ENCODE results near the gene FILIP1L. TPM values are rescaled to one million over a fixed set of nuclear protein-coding genes. Genes with fewer than 3 reads are reported as not detected.

The FILIP1L gene
- total and polyA plus RNA-seq, 2 donors from 2014 or later: 5.5 to 25.5 TPM

DNA sequence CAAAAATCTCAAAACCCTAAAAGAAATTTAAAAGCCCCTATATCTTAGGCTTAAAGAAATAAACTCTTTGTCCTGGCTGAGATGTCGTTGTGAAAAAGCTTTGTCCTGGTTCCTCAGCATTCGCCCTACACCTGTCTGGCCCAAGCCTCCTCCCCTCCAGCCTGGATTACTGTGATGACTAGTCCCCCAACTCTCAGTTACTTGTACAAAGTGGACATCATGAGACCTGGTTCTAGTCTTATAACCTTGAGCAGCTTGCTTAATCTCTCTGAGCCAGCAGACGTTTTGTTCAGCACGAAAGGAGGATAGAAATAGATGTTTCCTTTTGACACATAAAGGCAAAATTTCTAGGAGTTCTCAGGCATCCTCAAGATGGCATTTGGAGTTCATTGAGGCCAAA is 51.6 kb downstream of the FILIP1L start:
- no peak overlapping the region for H3K4me3 ChIP-seq (ENCODE audit: low read length in 3 of 3)
- TF ChIP-seq, protein P1, sequence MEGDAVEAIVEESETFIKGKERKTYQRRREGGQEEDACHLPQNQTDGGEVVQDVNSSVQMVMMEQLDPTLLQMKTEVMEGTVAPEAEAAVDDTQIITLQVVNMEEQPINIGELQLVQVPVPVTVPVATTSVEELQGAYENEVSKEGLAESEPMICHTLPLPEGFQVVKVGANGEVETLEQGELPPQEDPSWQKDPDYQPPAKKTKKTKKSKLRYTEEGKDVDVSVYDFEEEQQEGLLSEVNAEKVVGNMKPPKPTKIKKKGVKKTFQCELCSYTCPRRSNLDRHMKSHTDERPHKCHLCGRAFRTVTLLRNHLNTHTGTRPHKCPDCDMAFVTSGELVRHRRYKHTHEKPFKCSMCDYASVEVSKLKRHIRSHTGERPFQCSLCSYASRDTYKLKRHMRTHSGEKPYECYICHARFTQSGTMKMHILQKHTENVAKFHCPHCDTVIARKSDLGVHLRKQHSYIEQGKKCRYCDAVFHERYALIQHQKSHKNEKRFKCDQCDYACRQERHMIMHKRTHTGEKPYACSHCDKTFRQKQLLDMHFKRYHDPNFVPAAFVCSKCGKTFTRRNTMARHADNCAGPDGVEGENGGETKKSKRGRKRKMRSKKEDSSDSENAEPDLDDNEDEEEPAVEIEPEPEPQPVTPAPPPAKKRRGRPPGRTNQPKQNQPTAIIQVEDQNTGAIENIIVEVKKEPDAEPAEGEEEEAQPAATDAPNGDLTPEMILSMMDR (IDR thresholded peaks at IDR 0.05; ENCODE audit: borderline replicate concordance, extremely low read depth, insufficient read depth): no peak
- H3K4me1 ChIP-seq (ENCODE audit: control insufficient read depth in 2 of 3, insufficient read depth in 2 of 3, low read depth in 1 of 3, low read length in 3 of 3): no peaks in the 10 kb centered on the region
- H3K9ac ChIP-seq (ENCODE audit: low read length in 3 of 3): no peak overlapping the region
- FAIRE-seq: no peak
- no peaks in the 10 kb centered on the region for H3K9me3 ChIP-seq (ENCODE audit: control insufficient read depth in 2 of 3, insufficient read depth in 1 of 3, low read length in 3 of 3)
- H3K27me3 ChIP-seq (ENCODE audit: control insufficient read depth, insufficient read depth, low read length): no peaks in the 10 kb centered on the region
- no peak overlapping the region for H3K27ac ChIP-seq (ENCODE audit: low read depth in 2 of 2, low read length in 2 of 2)
- DNase-seq: no peak
- intact Hi-C loops (cut with DNase I): no loop called here
- H3K36me3 ChIP-seq (ENCODE audit: control insufficient read depth in 2 of 3, insufficient read depth in 3 of 3, low read length in 3 of 3): no peaks in the 10 kb centered on the region

DNA sequence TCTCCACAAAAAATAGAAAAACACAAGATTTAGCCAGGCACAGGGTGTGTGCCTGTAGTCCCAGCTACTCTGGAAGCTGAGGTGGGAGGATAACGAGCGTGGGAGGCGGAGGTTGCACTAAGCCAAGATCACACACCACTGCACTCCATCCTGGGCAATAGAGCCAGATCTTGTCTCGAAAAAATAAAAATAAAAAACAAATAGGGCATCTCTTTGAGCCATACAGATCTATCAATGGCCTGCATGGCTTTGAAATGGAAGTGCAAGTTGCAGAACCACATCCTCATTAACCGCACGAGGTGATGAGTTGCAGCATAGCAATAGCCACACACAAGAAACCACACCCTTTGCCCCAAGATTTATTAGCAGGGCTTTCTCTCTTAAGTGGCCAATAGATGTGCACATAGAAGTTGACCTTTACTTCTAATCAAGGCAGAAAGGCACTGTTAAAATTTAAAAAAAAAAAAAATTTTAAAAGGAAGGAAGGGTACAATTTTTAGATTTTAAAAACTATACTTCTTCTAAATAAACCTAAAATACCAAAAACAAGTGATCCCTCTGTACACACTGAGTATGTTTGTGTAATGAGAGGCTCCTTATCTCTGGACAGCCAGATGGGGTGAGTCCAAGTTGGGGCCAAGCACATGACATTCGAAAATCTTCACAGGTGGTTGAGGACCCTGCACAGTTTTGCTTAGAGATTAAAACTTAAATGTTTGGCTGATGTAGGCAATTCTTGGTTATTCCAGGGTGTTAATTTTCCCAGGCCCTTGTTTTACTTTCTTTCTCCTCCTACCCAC is 53.4 kb downstream of the FILIP1L start:
- no peaks in the 10 kb centered on the region for H3K4me1 ChIP-seq (ENCODE audit: control insufficient read depth in 2 of 3, insufficient read depth in 2 of 3, low read depth in 1 of 3, low read length in 3 of 3)
- intact Hi-C loops (cut with DNase I): no loop called here
- TF ChIP-seq, protein P1 (IDR thresholded peaks at IDR 0.05; ENCODE audit: borderline replicate concordance, extremely low read depth, insufficient read depth): no peak

DNA sequence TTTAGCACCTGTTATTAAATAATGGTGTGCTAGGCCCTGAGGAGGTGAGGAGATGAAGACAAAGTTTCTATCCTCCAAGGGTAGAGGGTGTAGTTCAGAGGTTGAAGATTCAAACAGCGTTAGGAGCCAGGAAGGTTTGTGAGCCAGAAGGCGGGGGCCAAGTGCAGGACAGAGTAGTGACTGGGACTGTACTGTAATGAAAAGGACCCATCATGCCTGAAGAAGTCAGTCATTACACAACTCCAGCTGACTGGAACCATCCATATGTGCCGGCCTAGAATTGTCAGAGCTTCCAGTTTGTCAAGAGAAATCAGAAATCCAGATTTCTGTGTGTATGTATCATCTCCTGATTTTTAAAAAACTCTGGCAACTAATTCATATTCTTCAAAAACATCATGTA is 54.8 kb downstream of the FILIP1L start:
- Histone ChIP-seq H3K27ac (ENCODE audit: low read depth in 2 of 2, low read length in 2 of 2) (no peak overlapping the region), H3K4me1 (ENCODE audit: control insufficient read depth in 2 of 3, insufficient read depth in 2 of 3, low read depth in 1 of 3, low read length in 3 of 3) (no peaks in the 10 kb centered on the region), H3K27me3 (ENCODE audit: control insufficient read depth, insufficient read depth, low read length) (no peaks in the 10 kb centered on the region), H3K36me3 (ENCODE audit: control insufficient read depth in 2 of 3, insufficient read depth in 3 of 3, low read length in 3 of 3) (no peaks in the 10 kb centered on the region), H3K9ac (ENCODE audit: low read length in 3 of 3) (no peak overlapping the region), H3K9me3 (ENCODE audit: control insufficient read depth in 2 of 3, insufficient read depth in 1 of 3, low read length in 3 of 3) (no peaks in the 10 kb centered on the region), H3K4me3 (ENCODE audit: low read length in 3 of 3) (no peak overlapping the region)
- TF ChIP-seq, protein P1 (IDR thresholded peaks at IDR 0.05; ENCODE audit: borderline replicate concordance, extremely low read depth, insufficient read depth): no peak
- intact Hi-C loops (cut with DNase I): no loop called here
- DNase-seq (no peak), FAIRE-seq (no peak)

More for the DNA sequence above, 53.4 kb downstream of the FILIP1L start:
- H3K27ac ChIP-seq (ENCODE audit: low read depth in 2 of 2, low read length in 2 of 2): no peak overlapping the region
- H3K9ac ChIP-seq (ENCODE audit: low read length in 3 of 3): no peak overlapping the region
- no peaks in the 10 kb centered on the region for H3K27me3 ChIP-seq (ENCODE audit: control insufficient read depth, insufficient read depth, low read length)
- no peaks in the 10 kb centered on the region for H3K36me3 ChIP-seq (ENCODE audit: control insufficient read depth in 2 of 3, insufficient read depth in 3 of 3, low read length in 3 of 3)
- FAIRE-seq: no peak
- no peak overlapping the region for H3K4me3 ChIP-seq (ENCODE audit: low read length in 3 of 3)
- H3K9me3 ChIP-seq (ENCODE audit: control insufficient read depth in 2 of 3, insufficient read depth in 1 of 3, low read length in 3 of 3): no peaks in the 10 kb centered on the region
- no peak for DNase-seq
